CD4-positive, alpha-beta memory T cell (primary cell): Measurements from ENCODE around the gene TSC22D1. TPM values are rescaled to one million over a fixed set of nuclear protein-coding genes. Genes with fewer than 3 reads are reported as not detected.
A peak's percentile ranks its signal among the peaks of the same experiment; 100 is the strongest.

Experiments used
- CTCF ChIA-PET: fragments of 350-600 bp; sonication (Branson Sonifier 250); formaldehyde crosslinking; loops from one replicate; lab custom pipeline; 2021; ENCODE audit warnings: inconsistent platforms; ENCODE audit not compliant: partially characterized antibody; lab: Charles Lee
- POLR2A ChIA-PET: fragments of 350-600 bp; sonication (Branson Sonifier 250); formaldehyde crosslinking; loops from one replicate; lab custom pipeline; 2021; ENCODE audit not compliant: partially characterized antibody; lab: Charles Lee
- DNase-seq, 5 donors: peaks; one replicate each; pipeline versions ENCODE4 v3.0.0 to v3.0.0-alpha.2; 2020 to 2022; ENCODE audit warnings: mixed read lengths in 1 of 5
- H3K27ac ChIP-seq: one replicate; pipeline ENCODE4 v1.7.0; 2013; ENCODE audit warnings: low read depth, low read length
- H3K27me3 ChIP-seq: 2 replicates; pipeline ENCODE4 v1.7.0; 2013; ENCODE audit warnings: mild to moderate bottlenecking, low read length, moderate library complexity; ENCODE audit not compliant: insufficient read depth
- H3K36me3 ChIP-seq: 2 replicates; pipeline ENCODE4 v1.7.0; 2013; ENCODE audit warnings: mild to moderate bottlenecking, low read length, moderate library complexity; ENCODE audit not compliant: insufficient read depth
- H3K4me1 ChIP-seq: 2 replicates; pipeline ENCODE4 v1.7.0; 2013; ENCODE audit warnings: mild to moderate bottlenecking, low read length, moderate library complexity; ENCODE audit not compliant: insufficient read depth
- H3K4me3 ChIP-seq, 2 donors: one replicate each; pipeline ENCODE4 v1.7.0; 2013; ENCODE audit warnings: low read length in 2 of 2, mild to moderate bottlenecking in 1 of 2
- H3K9me3 ChIP-seq, 2 donors: one replicate each; pipeline ENCODE4 v1.7.0; 2013; ENCODE audit warnings: low read length in 2 of 2, control low read depth in 1 of 2; ENCODE audit not compliant: control insufficient read depth in 1 of 2
- H3K27ac Mint-ChIP-seq, 7 donors: one replicate each; pipeline ENCODE4 v1.8.0; 2020 to 2021; ENCODE audit warnings: mixed read lengths in 7 of 7, mild to moderate bottlenecking in 6 of 7, inconsistent platforms in 3 of 7, moderate library complexity in 3 of 7
- H3K27me3 Mint-ChIP-seq, 2 donors: one replicate each; pipeline ENCODE4 v1.8.0; 2020 to 2021; ENCODE audit warnings: mixed read lengths in 2 of 2
- H3K36me3 Mint-ChIP-seq, 2 donors: one replicate each; pipeline ENCODE4 v1.8.0; 2020 to 2021; ENCODE audit warnings: mixed read lengths in 2 of 2, inconsistent platforms in 1 of 2, mild to moderate bottlenecking in 1 of 2
- H3K4me1 Mint-ChIP-seq, 4 donors: one replicate each; pipeline ENCODE4 v1.8.0; 2020 to 2021; ENCODE audit warnings: mixed read lengths in 4 of 4, mild to moderate bottlenecking in 1 of 4
- H3K4me3 Mint-ChIP-seq, 8 donors: one replicate each; pipeline ENCODE4 v1.8.0; 2020 to 2021; ENCODE audit warnings: mixed read lengths in 8 of 8, mild to moderate bottlenecking in 7 of 8, moderate library complexity in 6 of 8, inconsistent platforms in 3 of 8
- H3K9me3 Mint-ChIP-seq, 8 donors: one replicate each; pipeline ENCODE4 v1.8.0; 2020 to 2021; ENCODE audit warnings: mixed read lengths in 8 of 8, mild to moderate bottlenecking in 5 of 8, inconsistent platforms in 3 of 8, moderate library complexity in 1 of 8
- intact Hi-C: fragments of 100-400 bp; cut with micrococcal nuclease; formaldehyde crosslinking; loops from one replicate; pipeline ENCODE4 v1.15.1; 2023
- polyA plus RNA-seq, 2 donors: library from polyadenylated mRNA; unstranded; fragments of 300-500 nt; fragmentation: Illumina TruSeq; gene quantifications; one replicate each; pipeline ENCODE4 v1.2.3, GENCODE V29; 2021
- total RNA-seq, 2 experiments: library from RNA; stranded (reverse); gene quantifications; one replicate each; pipeline ENCODE4 v1.2.3, GENCODE V29; 2021

TSC22D1 gene
- total and polyA plus RNA-seq, 4 experiments from 2014 or later, result 2.6 to 38.1 (median 22.8) TPM

GRCh38 chr13:44413095-44413494, 163.0 kb downstream of the TSC22D1 start:
- no peak overlapping the region for H3K27ac Mint-ChIP-seq

GRCh38 chr13:44412346-44412935, 163.7 kb downstream of the TSC22D1 start:
- POLR2A ChIA-PET, result no interaction called here
- no peak for DNase-seq
- Histone ChIP-seq H3K36me3 (no peaks in the 10 kb centered on the region), H3K9me3 (no peaks in the 10 kb centered on the region), H3K4me3 (no peak overlapping the region), H3K27ac (no peak overlapping the region), H3K27me3 (no peaks in the 10 kb centered on the region), H3K4me1 (no peaks in the 10 kb centered on the region)
- intact Hi-C loops, result no loop called here
- H3K9me3 Mint-ChIP-seq, result no peaks in the 10 kb centered on the region
- CTCF ChIA-PET, result no interaction called here
- no peaks in the 10 kb centered on the region for H3K36me3 Mint-ChIP-seq
- H3K27ac Mint-ChIP-seq, result no peak overlapping the region
- peaks cover 0 to 1% (median 0%) of the 10 kb centered on the region in 4 donors for H3K4me1 Mint-ChIP-seq
- peaks cover 4 to 6% of the 10 kb centered on the region in 2 donors for H3K27me3 Mint-ChIP-seq
- peak overlapping the region in 1 of 8 donors; percentile 48 for H3K4me3 Mint-ChIP-seq

More at GRCh38 chr13:44413095-44413494, 163.0 kb downstream of the TSC22D1 start:
- no peak overlapping the region for H3K4me3 ChIP-seq
- no peaks in the 10 kb centered on the region for H3K9me3 ChIP-seq
- intact Hi-C loops, result no loop called here
- Mint-ChIP-seq H3K4me1 (peaks cover 0 to 1% (median 0%) of the 10 kb centered on the region in 4 donors), H3K27me3 (peaks cover 4 to 6% of the 10 kb centered on the region in 2 donors), H3K36me3 (no peaks in the 10 kb centered on the region), H3K9me3 (no peaks in the 10 kb centered on the region), H3K4me3 (no peak overlapping the region)
- ChIA-PET CTCF (no interaction called here), POLR2A (no interaction called here)
- H3K36me3 ChIP-seq, result no peaks in the 10 kb centered on the region
- DNase-seq, result no peak
- no peaks in the 10 kb centered on the region for H3K27me3 ChIP-seq
- H3K4me1 ChIP-seq, result no peaks in the 10 kb centered on the region
- no peak overlapping the region for H3K27ac ChIP-seq

GRCh38 chr13:44411841-44412240, 164.3 kb downstream of the TSC22D1 start:
- H3K4me3 ChIP-seq, result no peak overlapping the region
- Mint-ChIP-seq H3K27ac (no peak overlapping the region), H3K36me3 (no peaks in the 10 kb centered on the region), H3K4me3 (no peak overlapping the region), H3K4me1 (peaks cover 0 to 1% (median 0%) of the 10 kb centered on the region in 4 donors), H3K27me3 (peaks cover 6% of the 10 kb centered on the region in 2 donors), H3K9me3 (no peaks in the 10 kb centered on the region)
- no peak for DNase-seq
- intact Hi-C loops, result no loop called here
- no peaks in the 10 kb centered on the region for H3K36me3 ChIP-seq
- ChIA-PET POLR2A (no interaction called here), CTCF (interaction anchor here (0.6 kb wide), 1 partner anchor 135 kb away, joined by 3 read pairs; no protein-coding TSS in a partner anchor)
- H3K27ac ChIP-seq, result no peak overlapping the region
- no peaks in the 10 kb centered on the region for H3K9me3 ChIP-seq
- H3K27me3 ChIP-seq, result no peaks in the 10 kb centered on the region
- H3K4me1 ChIP-seq, result no peaks in the 10 kb centered on the region

GRCh38 chr13:44410328-44410859, 165.7 kb downstream of the TSC22D1 start:
- H3K4me3 Mint-ChIP-seq, result no peak overlapping the region
- ChIA-PET CTCF (no interaction called here), POLR2A (no interaction called here)
- H3K9me3 Mint-ChIP-seq, result no peaks in the 10 kb centered on the region
- peaks cover 0 to 1% (median 0%) of the 10 kb centered on the region in 4 donors for H3K4me1 Mint-ChIP-seq
- no peaks in the 10 kb centered on the region for H3K36me3 ChIP-seq
- no peaks in the 10 kb centered on the region for H3K9me3 ChIP-seq
- H3K4me3 ChIP-seq, result no peak overlapping the region
- no peak for DNase-seq
- intact Hi-C loops, result no loop called here
- no peak overlapping the region for H3K27ac Mint-ChIP-seq
- no peak overlapping the region for H3K27ac ChIP-seq
- peaks cover 7 to 11% of the 10 kb centered on the region in 2 donors for H3K27me3 Mint-ChIP-seq
- no peaks in the 10 kb centered on the region for H3K27me3 ChIP-seq
- no peaks in the 10 kb centered on the region for H3K36me3 Mint-ChIP-seq
- H3K4me1 ChIP-seq, result no peaks in the 10 kb centered on the region

GRCh38 chr13:44409595-44409994, 166.5 kb downstream of the TSC22D1 start:
- Mint-ChIP-seq H3K36me3 (no peaks in the 10 kb centered on the region), H3K27me3 (peaks cover 7 to 11% of the 10 kb centered on the region in 2 donors), H3K4me1 (peaks cover 0 to 1% (median 0%) of the 10 kb centered on the region in 4 donors), H3K27ac (no peak overlapping the region), H3K9me3 (no peaks in the 10 kb centered on the region), H3K4me3 (no peak overlapping the region)
- H3K27me3 ChIP-seq, result no peaks in the 10 kb centered on the region
- H3K36me3 ChIP-seq, result no peaks in the 10 kb centered on the region
- POLR2A ChIA-PET, result no interaction called here
- DNase-seq, result no peak
- no peak overlapping the region for H3K27ac ChIP-seq
- CTCF ChIA-PET, result interaction anchor here (0.6 kb wide), 1 partner anchor 14 kb away, joined by 3 read pairs; no protein-coding TSS in a partner anchor
- intact Hi-C loops, result no loop called here
- H3K4me1 ChIP-seq, result no peaks in the 10 kb centered on the region
- no peaks in the 10 kb centered on the region for H3K9me3 ChIP-seq
- no peak overlapping the region for H3K4me3 ChIP-seq

GRCh38 chr13:44407891-44408290, 168.2 kb downstream of the TSC22D1 start:
- ChIA-PET CTCF (interaction anchor here (1.2 kb wide), 1 partner anchor 26 kb away, joined by 3 read pairs; no protein-coding TSS in a partner anchor), POLR2A (no interaction called here)
- Histone ChIP-seq H3K27ac (no peak overlapping the region), H3K4me3 (no peak overlapping the region), H3K9me3 (no peaks in the 10 kb centered on the region), H3K36me3 (no peaks in the 10 kb centered on the region), H3K27me3 (no peaks in the 10 kb centered on the region), H3K4me1 (no peaks in the 10 kb centered on the region)
- no peak overlapping the region for H3K4me3 Mint-ChIP-seq
- no peak for DNase-seq
- peaks cover 10 to 11% of the 10 kb centered on the region in 2 donors for H3K27me3 Mint-ChIP-seq
- peaks cover 0 to 1% (median 0%) of the 10 kb centered on the region in 4 donors for H3K4me1 Mint-ChIP-seq
- intact Hi-C loops, result no loop called here
- no peaks in the 10 kb centered on the region for H3K36me3 Mint-ChIP-seq
- H3K9me3 Mint-ChIP-seq, result no peaks in the 10 kb centered on the region
- H3K27ac Mint-ChIP-seq, result no peak overlapping the region

GRCh38 chr13:44407379-44407778, 168.8 kb downstream of the TSC22D1 start:
- peaks cover 10 to 11% of the 10 kb centered on the region in 2 donors for H3K27me3 Mint-ChIP-seq
- Histone ChIP-seq H3K27ac (no peak overlapping the region), H3K27me3 (no peaks in the 10 kb centered on the region), H3K4me1 (no peaks in the 10 kb centered on the region), H3K9me3 (no peaks in the 10 kb centered on the region), H3K4me3 (no peak overlapping the region), H3K36me3 (no peaks in the 10 kb centered on the region)
- DNase-seq, result no peak
- intact Hi-C loops, result no loop called here
- no peaks in the 10 kb centered on the region for H3K9me3 Mint-ChIP-seq
- ChIA-PET POLR2A (no interaction called here), CTCF (interaction anchor here (1.2 kb wide), 1 partner anchor 27 kb away, joined by 3 read pairs; no protein-coding TSS in a partner anchor)
- H3K4me1 Mint-ChIP-seq, result peaks cover 0 to 1% (median 0%) of the 10 kb centered on the region in 4 donors
- H3K27ac Mint-ChIP-seq, result no peak overlapping the region
- H3K36me3 Mint-ChIP-seq, result no peaks in the 10 kb centered on the region
- no peak overlapping the region for H3K4me3 Mint-ChIP-seq
